ENCODE measurements around the gene TMPRSS2.
"Not testable (repeated sequence)": the region's sequence is repeated elsewhere in the genome, so short reads cannot be mapped to it uniquely, and the experiment has no call there.

Gene TMPRSS2

GRCh38 chr21:41422546-41423304 is 85.2 kb downstream of the TMPRSS2 start:
- no peak for DNase-seq

- DNase-seq = not testable (repeated sequence)
Observed at GRCh38 chr21:41420998-41421397, 87.0 kb downstream of the TMPRSS2 start.

- peak; percentile 66 for DNase-seq
Observed at GRCh38 chr21:41419921-41420862, 87.8 kb downstream of the TMPRSS2 start.

GRCh38 chr21:41418956-41419680 is 88.8 kb downstream of the TMPRSS2 start:
- no peak for DNase-seq

- no peak for DNase-seq
Observed at GRCh38 chr21:41418393-41418792, 89.6 kb downstream of the TMPRSS2 start.

GRCh38 chr21:41417505-41417904 is 90.5 kb downstream of the TMPRSS2 start:
- DNase-seq = not testable (repeated sequence)

All from CD4-positive, alpha-beta T cell treated with Interferon gamma for 1 hour (primary cell).